Mucosa of descending colon (tissue), 3 donors: Measurements from ENCODE around the gene GANAB. TPM values are rescaled to one million over a fixed set of nuclear protein-coding genes. Genes with fewer than 3 reads are reported as not detected.

Experiments used
- ATAC-seq: fragments of 200-7000 bp; cut with Tn5 transposase; one replicate; pipeline ENCODE4 v1.9.1; 2020; ENCODE audit warnings: mild to moderate bottlenecking, moderate library complexity
- DNase-seq, 3 donors: peaks; one replicate each; pipeline ENCODE4 v3.0.0-alpha.2; 2020
- H3K36me3 ChIP-seq: fragments of 200-600 bp; one replicate; pipeline ENCODE4 v1.8.0; 2021; ENCODE audit warnings: low read depth, mild to moderate bottlenecking
- H3K4me1 ChIP-seq: fragments of 200-600 bp; one replicate; pipeline ENCODE4 v1.8.0; 2021; ENCODE audit warnings: low read depth, mild to moderate bottlenecking
- H3K4me3 ChIP-seq: fragments of 200-600 bp; one replicate; pipeline ENCODE4 v1.8.0; 2021; ENCODE audit warnings: mild to moderate bottlenecking
- H3K9me3 ChIP-seq: fragments of 200-600 bp; one replicate; pipeline ENCODE4 v1.8.0; 2021; ENCODE audit warnings: mild to moderate bottlenecking
- intact Hi-C, 2 donors: fragments of 100-400 bp; cut with DNase I in 1 of 2; cut with micrococcal nuclease in 1 of 2; formaldehyde crosslinking; loops; one replicate each; pipeline versions ENCODE4 v1.11.0 to v1.11.1; 2022; cut with DNase I, micrococcal nuclease
- total RNA-seq, 3 donors: library from RNA; stranded (reverse); fragmentation: NEBNext Ultra II Directional in 2 of 3; extraction: Animal tissue kit (Norgen Biotek cat#: 25700) in 2 of 3; gene quantifications; one replicate each; pipeline versions ENCODE4 v1.2.1 to v1.2.4, GENCODE V29; 2021 to 2023
- TF ChIP-seq, protein P1 (sequence below): fragments of 200-600 bp; IDR thresholded peaks from one replicate; pipeline ENCODE4 v1.8.0; 2022; ENCODE audit warnings: antibody characterized with exemption, mild to moderate bottlenecking
- donor health status: DM: no; HTN: no; CAD: no; lungs with moderate emphysema.
- donor health status: DM: no; HTN: no; CAD: no.
- donor health status: DM: no; HTN: yes; CAD: no.

The GANAB gene
- total RNA-seq, 3 donors from 2014 or later = 202 to 232 (median 223) TPM

DNA sequence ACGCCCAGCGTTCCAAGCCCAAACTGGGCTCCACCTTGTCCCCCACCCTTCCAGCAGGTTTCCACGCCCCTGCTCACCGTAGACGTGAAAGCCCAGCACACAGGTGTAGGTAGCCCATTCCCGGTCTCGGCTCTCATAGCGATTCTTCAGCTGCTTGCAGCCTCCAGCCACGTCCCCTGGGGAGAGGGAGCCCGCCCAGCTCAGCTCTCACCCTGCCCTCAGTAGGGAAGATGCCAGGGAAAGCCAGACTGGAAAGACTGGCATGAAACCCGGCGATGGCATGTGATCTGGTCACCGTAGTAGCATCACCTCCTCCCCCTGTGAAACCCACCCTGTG is 43.4 kb downstream of the GANAB start:
- TF ChIP-seq, protein P1, sequence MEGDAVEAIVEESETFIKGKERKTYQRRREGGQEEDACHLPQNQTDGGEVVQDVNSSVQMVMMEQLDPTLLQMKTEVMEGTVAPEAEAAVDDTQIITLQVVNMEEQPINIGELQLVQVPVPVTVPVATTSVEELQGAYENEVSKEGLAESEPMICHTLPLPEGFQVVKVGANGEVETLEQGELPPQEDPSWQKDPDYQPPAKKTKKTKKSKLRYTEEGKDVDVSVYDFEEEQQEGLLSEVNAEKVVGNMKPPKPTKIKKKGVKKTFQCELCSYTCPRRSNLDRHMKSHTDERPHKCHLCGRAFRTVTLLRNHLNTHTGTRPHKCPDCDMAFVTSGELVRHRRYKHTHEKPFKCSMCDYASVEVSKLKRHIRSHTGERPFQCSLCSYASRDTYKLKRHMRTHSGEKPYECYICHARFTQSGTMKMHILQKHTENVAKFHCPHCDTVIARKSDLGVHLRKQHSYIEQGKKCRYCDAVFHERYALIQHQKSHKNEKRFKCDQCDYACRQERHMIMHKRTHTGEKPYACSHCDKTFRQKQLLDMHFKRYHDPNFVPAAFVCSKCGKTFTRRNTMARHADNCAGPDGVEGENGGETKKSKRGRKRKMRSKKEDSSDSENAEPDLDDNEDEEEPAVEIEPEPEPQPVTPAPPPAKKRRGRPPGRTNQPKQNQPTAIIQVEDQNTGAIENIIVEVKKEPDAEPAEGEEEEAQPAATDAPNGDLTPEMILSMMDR = no peak
- intact Hi-C loops = no loop called here
- peaks cover 28% of the 10 kb centered on the region for H3K4me1 ChIP-seq
- H3K9me3 ChIP-seq = no peaks in the 10 kb centered on the region
- H3K4me3 ChIP-seq = no peak overlapping the region
- no peaks in the 10 kb centered on the region for H3K36me3 ChIP-seq
- DNase-seq (no peak), ATAC-seq (no peak)

DNA sequence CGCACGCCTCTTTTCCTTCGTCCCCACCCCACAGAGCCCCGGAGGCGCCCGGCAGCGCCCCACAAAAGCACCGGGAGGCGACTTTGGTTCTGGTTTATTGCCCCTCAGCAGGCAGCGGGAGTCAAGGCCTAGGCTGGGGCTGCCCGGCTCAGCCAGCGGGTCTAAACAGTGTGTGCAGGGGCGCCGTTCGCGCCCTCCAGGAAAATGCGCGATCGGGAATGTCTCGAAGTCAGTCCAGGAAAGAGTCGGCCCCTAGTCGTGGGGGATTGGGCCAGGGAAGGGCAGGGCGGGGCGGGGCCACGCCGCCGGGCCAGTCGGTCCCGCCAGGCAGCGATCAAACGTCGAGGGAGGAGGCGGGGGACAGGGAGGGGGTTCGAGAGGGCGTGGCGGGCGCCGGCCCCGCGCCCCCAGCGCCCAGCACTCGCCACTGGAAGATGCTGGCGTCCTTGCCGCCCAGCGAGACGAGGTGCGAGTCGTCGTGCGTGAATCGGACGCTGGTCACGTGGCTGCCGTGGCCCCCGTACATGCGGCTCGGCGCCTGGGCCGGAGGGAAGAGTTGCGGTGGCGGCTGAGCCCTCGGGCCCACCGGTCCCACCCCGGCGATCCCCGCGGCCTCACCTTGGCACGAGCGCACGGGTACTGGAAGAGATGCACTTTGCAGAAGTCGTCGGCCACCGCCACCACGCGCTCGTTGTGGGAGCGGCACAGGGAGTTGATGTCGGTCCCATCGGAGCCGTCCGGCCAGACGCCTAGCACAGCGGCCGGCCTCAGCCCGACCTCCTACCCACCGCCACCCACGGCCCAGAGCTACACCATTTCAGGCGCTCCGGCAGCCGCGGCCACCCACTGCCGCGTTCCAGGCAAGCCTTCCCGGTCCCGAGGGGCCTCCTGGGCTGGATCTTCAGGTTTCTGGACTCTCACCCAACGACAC is 44.0 kb downstream of the GANAB start:
- intact Hi-C loops = no loop called here
- ATAC-seq = peak; percentile 54
- peak overlapping the region; percentile 88 for H3K4me3 ChIP-seq
- DNase-seq = peak; percentile 75 to 86 (median 84)
- H3K36me3 ChIP-seq = no peaks in the 10 kb centered on the region
- H3K9me3 ChIP-seq = no peaks in the 10 kb centered on the region
- TF ChIP-seq, protein P1 = no peak
- peaks cover 28% of the 10 kb centered on the region for H3K4me1 ChIP-seq

DNA sequence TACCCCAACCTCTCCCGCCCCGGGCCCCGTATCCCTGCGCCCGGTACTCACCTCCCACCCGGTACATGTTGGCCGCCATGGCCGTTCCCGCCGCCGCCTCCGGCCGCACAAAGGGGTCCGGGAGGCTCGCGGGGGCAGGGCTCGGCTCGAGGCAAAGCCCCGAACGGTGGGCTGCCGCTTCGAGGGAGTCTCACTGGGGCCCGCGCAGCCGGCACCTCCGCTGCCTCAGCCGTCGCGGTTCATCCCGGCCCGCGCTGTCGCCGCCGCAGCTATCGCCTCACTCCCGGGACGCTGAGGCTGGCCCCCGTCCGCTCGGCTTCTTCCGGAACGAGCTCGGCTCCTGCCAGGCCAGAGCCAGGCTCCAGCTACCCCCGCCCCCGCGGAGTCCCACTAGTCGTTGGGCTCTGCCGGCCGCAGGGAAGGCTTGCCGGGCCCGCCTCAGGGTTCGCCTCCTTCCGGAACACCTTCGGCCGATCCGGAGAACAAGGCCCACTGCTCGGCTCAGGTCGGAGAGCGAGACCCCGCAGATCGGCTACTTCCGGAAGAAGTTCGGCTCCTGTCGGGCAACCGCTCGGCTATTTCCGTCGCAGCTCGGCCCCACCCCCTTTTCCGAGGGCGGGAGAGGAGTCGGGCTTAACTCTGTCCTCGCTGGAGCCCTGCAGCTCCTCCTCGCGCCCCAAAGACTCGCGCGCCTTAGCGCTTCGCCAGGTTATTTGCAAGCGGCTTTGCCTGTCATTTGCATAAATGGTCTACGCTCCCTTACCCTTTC is 44.9 kb downstream of the GANAB start, which contains the start of gene MTA2:
MTA2 (minus strand) TSS at position 494 of the 769 bp plus-strand sequence; CDS start at position 79, 415 bp downstream.
- Histone ChIP-seq H3K4me3 (peak within 1 kb of the TSS; percentile 88), H3K4me1 (peaks cover 28% of the 10 kb centered on the region), H3K36me3 (no peaks in the 10 kb centered on the region), H3K9me3 (no peaks in the 10 kb centered on the region)
- DNase-seq = peak; percentile 98 to 100 (median 98)
- TF ChIP-seq, protein P1 = no peak
- intact Hi-C loops = loop anchor here in 1 of 2 donors (2.0 kb wide), 1 partner anchor 71 kb away; the partner anchor contains the start of gene LBHD1
- ATAC-seq = peak; percentile 88

DNA sequence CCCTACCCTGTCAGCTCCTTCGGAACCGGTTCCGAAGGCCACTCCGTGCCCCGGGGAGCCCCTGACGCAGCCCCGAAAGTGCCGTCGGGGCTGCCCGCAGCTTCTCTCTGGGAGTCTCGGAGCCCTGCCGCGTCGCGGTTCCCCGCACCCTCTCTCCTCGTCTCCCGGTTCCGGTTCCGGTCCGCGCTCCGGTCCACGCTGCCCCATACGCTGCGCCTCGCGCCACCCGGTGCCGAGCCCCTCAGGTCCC is 45.4 kb downstream of the GANAB start:
- no peaks in the 10 kb centered on the region for H3K9me3 ChIP-seq
- DNase-seq = no peak
- H3K36me3 ChIP-seq = no peaks in the 10 kb centered on the region
- peak; percentile 23 for ATAC-seq
- H3K4me3 ChIP-seq = peak overlapping the region; percentile 88
- H3K4me1 ChIP-seq = peaks cover 28% of the 10 kb centered on the region
- TF ChIP-seq, protein P1 = no peak
- intact Hi-C loops = loop anchor here in 1 of 2 donors (2.0 kb wide), 1 partner anchor 72 kb away; the partner anchor contains the start of gene LBHD1

DNA sequence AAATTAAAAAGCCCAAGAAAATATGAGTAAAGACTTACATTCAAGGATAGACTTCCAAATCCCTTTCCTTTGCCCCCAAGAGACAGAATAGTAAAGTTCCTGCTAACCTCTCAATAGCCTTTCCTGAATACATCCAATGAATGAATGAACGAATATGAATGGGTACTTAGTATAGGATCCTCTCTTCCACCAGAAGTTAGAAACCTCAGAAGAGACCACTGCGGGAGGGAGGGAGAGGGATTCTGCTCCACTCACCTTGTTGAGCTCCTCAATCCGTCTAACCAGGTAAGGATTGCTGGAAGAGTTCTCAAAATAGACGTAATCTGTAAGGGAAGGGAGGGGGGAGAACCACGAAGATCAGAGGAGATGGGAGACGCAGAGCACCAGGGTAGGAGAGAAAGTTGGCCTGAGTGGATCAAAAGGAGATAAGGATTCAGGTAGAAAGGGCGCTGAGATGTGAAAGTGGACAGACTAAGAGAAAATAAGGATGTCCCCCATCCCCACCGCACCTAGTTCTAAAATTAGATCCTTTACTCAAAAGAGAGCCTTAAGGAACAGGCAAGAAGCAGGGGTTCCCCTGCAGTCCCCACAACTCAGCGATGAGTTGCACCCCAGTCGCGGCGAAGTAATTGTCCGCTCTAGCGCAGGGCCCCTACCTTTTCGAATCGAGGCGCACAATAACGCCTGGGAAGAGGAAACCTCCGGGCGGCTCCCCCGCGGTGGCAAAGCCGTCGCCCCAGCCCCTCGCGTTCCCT is 45.9 kb downstream of the GANAB start:
- intact Hi-C loops = loop anchor here in 1 of 2 donors (2.0 kb wide), 1 partner anchor 72 kb away; the partner anchor contains the start of gene LBHD1
- peak; percentile 0 for ATAC-seq
- Histone ChIP-seq H3K36me3 (no peaks in the 10 kb centered on the region), H3K4me3 (peak overlapping the region; percentile 88), H3K9me3 (no peaks in the 10 kb centered on the region), H3K4me1 (peaks cover 28% of the 10 kb centered on the region)
- TF ChIP-seq, protein P1 = no peak
- no peak for DNase-seq
